Transverse colon (tissue), 4 donors: ENCODE measurements around the gene FAM13A.

Experiments
- CTCF ChIP-seq, 5 experiments: fragments of 200-600 bp in 3 of 5; fragments of 450-650 bp in 2 of 5; sonication (generic) in 3 of 5; IDR thresholded peaks; 1 replicate in 2 of 5; 2 replicates in 3 of 5; pipeline ENCODE4 v1.5.1; 2016 to 2017; ENCODE audit warnings: antibody characterized with exemption in 5 of 5, inconsistent platforms in 3 of 5, mild to moderate bottlenecking in 2 of 5, moderate library complexity in 1 of 5
- POLR2A ChIP-seq: fragments of 450-650 bp; IDR thresholded peaks from one replicate; pipeline ENCODE4 v1.6.1; 2016; ENCODE audit warnings: antibody characterized with exemption, mild to moderate bottlenecking, moderate library complexity
- POLR2AphosphoS5 ChIP-seq, 3 donors: sonication (generic); formaldehyde crosslinking; IDR thresholded peaks; one replicate each; pipeline ENCODE4 v1.6.1; 2016; ENCODE audit warnings: antibody characterized with exemption in 3 of 3

DNA sequence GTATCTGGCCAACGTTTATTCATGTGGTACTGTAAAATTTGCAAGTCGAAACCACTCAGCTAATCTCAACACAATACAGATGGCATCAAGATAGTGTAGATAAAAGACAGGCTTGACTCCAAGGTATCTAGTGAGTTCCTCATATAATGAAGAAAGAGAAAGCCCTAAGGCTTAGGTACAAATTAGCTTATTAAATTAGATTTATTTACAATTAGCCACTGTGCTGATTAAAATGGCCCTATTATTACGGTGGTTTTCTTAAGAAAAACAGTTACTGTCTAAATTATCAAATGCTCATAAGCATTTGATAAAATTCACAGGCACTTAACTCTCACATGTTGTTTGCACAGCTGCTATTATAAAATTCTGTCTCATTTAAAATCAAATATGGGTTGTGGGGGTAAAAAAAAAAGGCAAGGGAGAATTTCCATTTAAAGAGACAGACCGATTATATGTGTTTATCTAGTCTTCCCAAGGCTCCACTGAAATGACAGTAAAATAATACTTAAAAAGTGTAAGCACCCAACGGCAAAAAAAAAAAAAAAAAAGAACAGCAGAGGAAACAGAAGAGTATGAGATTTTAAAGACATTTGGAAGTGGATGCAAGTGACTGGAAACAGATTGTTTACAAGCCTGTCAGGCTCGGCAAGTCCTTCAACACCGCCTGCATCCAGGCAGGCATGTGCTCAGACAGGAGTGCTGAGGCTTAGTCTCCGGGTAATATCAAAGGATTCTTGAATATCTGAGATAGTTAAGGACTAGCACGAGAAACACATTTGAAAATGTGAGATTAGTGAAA lies 55.1 kb downstream of the FAM13A start:
- TF ChIP-seq POLR2AphosphoS5 (IDR thresholded peaks at IDR 0.05) (no peak), CTCF (IDR thresholded peaks at IDR 0.05) (no peak), POLR2A (no peak)
